GM12872 (cell line): ENCODE data around the gene SHBG.
A peak's percentile ranks its signal among the peaks of the same experiment; 100 is the strongest.

ENCODE experiments used
- TF ChIP-seq, protein P1 (sequence below): IDR thresholded peaks from 3 replicates; pipeline ENCODE4 v1.5.1; 2011; ENCODE audit warnings: low read depth, mild to moderate bottlenecking, low read length, moderate library complexity; ENCODE audit not compliant: insufficient read depth

SHBG gene, protein sequence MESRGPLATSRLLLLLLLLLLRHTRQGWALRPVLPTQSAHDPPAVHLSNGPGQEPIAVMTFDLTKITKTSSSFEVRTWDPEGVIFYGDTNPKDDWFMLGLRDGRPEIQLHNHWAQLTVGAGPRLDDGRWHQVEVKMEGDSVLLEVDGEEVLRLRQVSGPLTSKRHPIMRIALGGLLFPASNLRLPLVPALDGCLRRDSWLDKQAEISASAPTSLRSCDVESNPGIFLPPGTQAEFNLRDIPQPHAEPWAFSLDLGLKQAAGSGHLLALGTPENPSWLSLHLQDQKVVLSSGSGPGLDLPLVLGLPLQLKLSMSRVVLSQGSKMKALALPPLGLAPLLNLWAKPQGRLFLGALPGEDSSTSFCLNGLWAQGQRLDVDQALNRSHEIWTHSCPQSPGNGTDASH

GRCh38 chr17:7629939-7630571, at the start of gene SHBG:
TSS of gene SHBG (plus strand) at chr17:7630135. CDS start at chr17:7630173, 38 bp downstream.
- TF ChIP-seq, protein P1, sequence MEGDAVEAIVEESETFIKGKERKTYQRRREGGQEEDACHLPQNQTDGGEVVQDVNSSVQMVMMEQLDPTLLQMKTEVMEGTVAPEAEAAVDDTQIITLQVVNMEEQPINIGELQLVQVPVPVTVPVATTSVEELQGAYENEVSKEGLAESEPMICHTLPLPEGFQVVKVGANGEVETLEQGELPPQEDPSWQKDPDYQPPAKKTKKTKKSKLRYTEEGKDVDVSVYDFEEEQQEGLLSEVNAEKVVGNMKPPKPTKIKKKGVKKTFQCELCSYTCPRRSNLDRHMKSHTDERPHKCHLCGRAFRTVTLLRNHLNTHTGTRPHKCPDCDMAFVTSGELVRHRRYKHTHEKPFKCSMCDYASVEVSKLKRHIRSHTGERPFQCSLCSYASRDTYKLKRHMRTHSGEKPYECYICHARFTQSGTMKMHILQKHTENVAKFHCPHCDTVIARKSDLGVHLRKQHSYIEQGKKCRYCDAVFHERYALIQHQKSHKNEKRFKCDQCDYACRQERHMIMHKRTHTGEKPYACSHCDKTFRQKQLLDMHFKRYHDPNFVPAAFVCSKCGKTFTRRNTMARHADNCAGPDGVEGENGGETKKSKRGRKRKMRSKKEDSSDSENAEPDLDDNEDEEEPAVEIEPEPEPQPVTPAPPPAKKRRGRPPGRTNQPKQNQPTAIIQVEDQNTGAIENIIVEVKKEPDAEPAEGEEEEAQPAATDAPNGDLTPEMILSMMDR: no peak

DNA sequence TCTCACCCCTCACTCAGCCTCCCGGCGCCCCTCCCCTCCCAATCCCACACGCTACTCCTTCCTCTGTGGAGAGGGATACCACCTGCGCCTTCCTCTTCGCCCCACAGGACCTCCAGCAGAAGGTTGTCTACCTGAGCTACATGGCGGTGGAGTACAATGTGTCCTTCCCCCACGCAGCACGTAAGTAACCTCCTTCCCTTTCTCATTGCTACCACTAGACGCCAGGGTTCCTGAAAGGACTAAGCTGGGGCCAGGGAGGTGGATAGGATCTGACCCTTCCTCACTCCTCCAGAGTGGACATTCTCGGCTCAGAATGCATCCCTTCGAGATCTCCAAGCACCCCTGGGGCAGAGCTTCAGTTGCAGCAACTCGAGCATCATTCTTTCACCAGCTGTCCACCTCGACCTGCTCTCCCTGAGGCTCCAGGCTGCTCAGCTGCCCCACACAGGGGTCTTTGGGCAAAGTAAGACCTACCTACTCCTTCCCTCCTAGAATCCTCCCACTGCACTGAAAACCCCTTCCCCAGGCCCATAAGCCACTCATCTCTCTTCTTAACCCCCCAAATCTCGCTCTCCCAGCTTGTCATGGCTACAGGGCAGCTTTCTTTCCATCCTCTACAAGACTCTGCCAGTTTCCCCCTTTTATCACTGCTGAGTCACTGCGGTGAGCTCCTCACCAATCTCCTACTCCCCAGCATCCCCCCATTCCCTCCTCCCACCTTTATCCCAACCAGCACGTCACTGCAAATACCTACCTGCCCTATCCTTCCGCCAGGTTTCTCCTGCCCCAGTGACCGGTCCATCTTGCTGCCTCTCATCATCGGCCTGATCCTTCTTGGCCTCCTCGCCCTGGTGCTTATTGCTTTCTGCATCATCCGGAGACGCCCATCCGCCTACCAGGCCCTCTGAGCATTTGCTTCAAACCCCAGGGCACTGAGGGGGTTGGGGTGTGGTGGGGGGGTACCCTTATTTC, 49.0 kb upstream of the SHBG start:
- TF ChIP-seq, protein P1: no peak

- TF ChIP-seq, protein P1: no peak
These were observed 47.3 kb upstream of the SHBG start for GRCh38 chr17:7582396-7583252.

DNA sequence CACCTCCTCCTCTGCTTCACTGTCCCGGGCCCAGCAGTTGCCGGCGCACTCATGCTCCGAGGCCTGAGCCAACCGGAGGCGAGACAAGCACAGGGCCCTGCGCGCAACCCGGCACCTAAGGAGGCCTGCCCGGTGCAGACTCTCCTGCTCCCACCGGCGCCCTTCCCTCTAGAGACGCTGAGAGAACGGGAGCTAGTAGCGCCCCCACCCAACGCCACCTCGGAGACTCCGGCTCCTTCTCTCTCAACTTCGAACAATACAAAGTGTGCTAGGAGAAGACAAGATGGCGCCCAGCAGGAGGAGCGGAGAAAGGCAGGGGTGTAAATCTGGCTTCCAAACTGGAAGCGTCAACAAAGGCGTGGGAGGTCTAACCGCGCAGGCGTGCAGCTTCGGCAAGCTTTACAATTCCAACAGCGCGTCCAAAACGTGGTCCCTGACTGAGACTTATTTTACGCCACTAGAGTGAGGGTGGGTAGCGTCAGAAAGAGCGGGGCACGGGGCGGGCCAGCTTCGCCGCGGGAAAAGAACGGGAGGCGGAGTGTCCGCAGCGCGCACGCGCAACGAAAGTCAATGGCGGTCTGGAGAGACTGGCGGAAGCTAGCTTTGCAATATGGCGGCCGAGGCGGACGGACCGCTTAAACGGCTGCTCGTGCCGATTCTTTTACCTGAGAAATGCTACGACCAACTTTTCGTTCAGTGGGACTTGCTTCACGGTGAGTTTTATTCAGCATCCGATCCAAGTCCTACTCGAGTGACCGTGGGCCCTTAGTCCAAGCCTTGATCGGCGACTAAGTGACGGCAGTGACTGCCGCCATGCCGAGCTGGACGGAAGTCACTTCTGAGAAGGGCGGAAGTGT, 46.5 kb upstream of the SHBG start, which contains the start of gene MPDU1:
MPDU1 (plus strand) TSS at position 600 of the 857 bp plus-strand sequence; CDS start at position 611, 11 bp downstream.
- TF ChIP-seq, protein P1: no peak

- TF ChIP-seq, protein P1: peak; percentile 69
These were observed 43.1 kb upstream of the SHBG start for GRCh38 chr17:7586673-7587419.
